IMR-90 (cell line): ENCODE results near the gene PCOLCE2. TPM values are rescaled to one million over a fixed set of nuclear protein-coding genes. Genes with fewer than 3 reads are reported as not detected.

Source experiments
- ATAC-seq: fragments of 200-7000 bp; cut with Tn5 transposase; 2 replicates; pipeline ENCODE4 v1.9.1; 2020; ENCODE audit warnings: low read depth, mild to moderate bottlenecking, moderate library complexity
- BruUV-seq: library from RNA; stranded (reverse); fragments of 400-500 nt; replicated peaks from 2 replicates; lab custom pipeline; 2021; lab: Mats Ljungman, UMichigan
- CTCF ChIA-PET: fragments of 300-600 bp; formaldehyde crosslinking; extraction: SDS; loops from one replicate; lab custom pipeline; 2021; ENCODE audit warnings: antibody characterized with exemption; lab: Yijun Ruan, JAX
- POLR2A ChIA-PET: fragments of 300-600 bp; sonication (Branson Sonifier 250); formaldehyde crosslinking; loops from one replicate; lab custom pipeline; 2022; ENCODE audit warnings: antibody characterized with exemption; ENCODE audit not compliant: unreplicated experiment; lab: Charles Lee
- DNase-seq: peaks from one replicate; pipeline ENCODE4 v3.0.0; 2013
- H2AFZ ChIP-seq: replicated peaks from 2 replicates; pipeline ENCODE3; 2013; ENCODE audit warnings: low read length, mild to moderate bottlenecking; ENCODE audit not compliant: poor library complexity
- H2AK5ac ChIP-seq: 2 replicates; pipeline ENCODE4 v1.6.1; 2013; ENCODE audit warnings: low read depth, low read length, inconsistent platforms
- H2AK9ac ChIP-seq: replicated peaks from 2 replicates; pipeline ENCODE3; 2013; ENCODE audit warnings: mild to moderate bottlenecking, low read depth, low read length, moderate library complexity; ENCODE audit not compliant: poor library complexity
- H2BK120ac ChIP-seq: 2 replicates; pipeline ENCODE4 v1.6.1; 2013; ENCODE audit warnings: low read depth, low read length, inconsistent platforms
- H2BK15ac ChIP-seq: 3 replicates; pipeline ENCODE4 v1.6.1; 2013; ENCODE audit warnings: low read depth, low read length, inconsistent platforms
- H2BK20ac ChIP-seq: 2 replicates; pipeline ENCODE4 v1.6.1; 2013; ENCODE audit warnings: low read depth, mild to moderate bottlenecking, inconsistent platforms, low read length, moderate library complexity
- H2BK5ac ChIP-seq: 2 replicates; pipeline ENCODE4 v1.6.1; 2013; ENCODE audit warnings: mild to moderate bottlenecking, low read depth, low read length, inconsistent platforms; ENCODE audit not compliant: poor library complexity, severe bottlenecking
- H3K14ac ChIP-seq: replicated peaks from 2 replicates; pipeline ENCODE4 v1.6.1; 2013; ENCODE audit warnings: low read depth, low read length, inconsistent platforms
- H3K18ac ChIP-seq: 2 replicates; pipeline ENCODE4 v1.6.1; 2013; ENCODE audit warnings: low read depth, low read length, control low read depth
- H3K23ac ChIP-seq: 2 replicates; pipeline ENCODE4 v1.6.1; 2013; ENCODE audit warnings: low read depth, low read length, inconsistent platforms
- H3K27ac ChIP-seq: 2 replicates; pipeline ENCODE4 v1.5.1; 2013; ENCODE audit warnings: mild to moderate bottlenecking, control low read depth, low read length; ENCODE audit not compliant: insufficient read depth
- H3K27me3 ChIP-seq: 2 replicates; pipeline ENCODE4 v1.6.1; 2013; ENCODE audit warnings: low read length; ENCODE audit not compliant: control insufficient read depth, insufficient read depth
- H3K36me3 ChIP-seq: 2 replicates; pipeline ENCODE4 v1.6.1; 2013; ENCODE audit warnings: low read length, mixed read lengths; ENCODE audit not compliant: control insufficient read depth, insufficient read depth
- H3K4ac ChIP-seq: 2 replicates; pipeline ENCODE4 v1.6.1; 2013; ENCODE audit warnings: low read depth, low read length, inconsistent platforms
- H3K4me1 ChIP-seq: 2 replicates; pipeline ENCODE4 v1.6.1; 2013; ENCODE audit warnings: low read length, mixed read lengths; ENCODE audit not compliant: control insufficient read depth, insufficient read depth
- H3K4me2 ChIP-seq: 2 replicates; pipeline ENCODE4 v1.6.1; 2013; ENCODE audit warnings: low read depth, mild to moderate bottlenecking, control low read depth, low read length, moderate library complexity
- H3K4me3 ChIP-seq: 2 replicates; pipeline ENCODE4 v1.5.1; 2013; ENCODE audit warnings: low read depth, mild to moderate bottlenecking, control low read depth, low read length, moderate library complexity; ENCODE audit not compliant: insufficient read depth
- H3K56ac ChIP-seq: 2 replicates; pipeline ENCODE4 v1.6.1; 2013; ENCODE audit warnings: low read length, inconsistent platforms; ENCODE audit not compliant: insufficient read depth; ENCODE audit errors: extremely low read depth
- H3K79me1 ChIP-seq, 2 experiments: 2 replicates each; pipeline ENCODE4 v1.6.1; 2013; ENCODE audit warnings: low read length in 2 of 2, inconsistent platforms in 1 of 2, low read depth in 1 of 2
- H3K9ac ChIP-seq: 2 replicates; pipeline ENCODE4 v1.6.1; 2013; ENCODE audit warnings: low read depth, low read length, control low read depth
- H3K9me1 ChIP-seq: 2 replicates; pipeline ENCODE4 v1.6.1; 2013; ENCODE audit warnings: low read length, inconsistent platforms; ENCODE audit not compliant: insufficient read depth
- H3K9me3 ChIP-seq: 2 replicates; pipeline ENCODE4 v1.6.1; 2013; ENCODE audit warnings: low read length; ENCODE audit not compliant: control insufficient read depth, insufficient read depth
- H4K20me1 ChIP-seq: 2 replicates; pipeline ENCODE4 v1.6.1; 2013; ENCODE audit warnings: low read length, inconsistent platforms; ENCODE audit not compliant: insufficient read depth
- H4K5ac ChIP-seq: 2 replicates; pipeline ENCODE4 v1.6.1; 2013; ENCODE audit warnings: mild to moderate bottlenecking, low read depth, low read length, control low read depth
- H4K8ac ChIP-seq, 2 experiments: 2 replicates each; pipeline ENCODE4 v1.6.1; 2013; ENCODE audit warnings: low read depth in 2 of 2, low read length in 2 of 2, control low read depth in 1 of 2, inconsistent platforms in 1 of 2
- H4K91ac ChIP-seq: 2 replicates; pipeline ENCODE4 v1.6.1; 2013; ENCODE audit warnings: low read depth, low read length, inconsistent platforms; ENCODE audit not compliant: insufficient read depth
- BHLHE40 ChIP-seq: fragments of 150-350 bp; IDR thresholded peaks from 2 replicates; pipeline ENCODE4 v1.6.1; 2016; ENCODE audit warnings: mild to moderate bottlenecking, low read depth, low read length
- MAFK ChIP-seq: IDR thresholded peaks from 2 replicates; pipeline ENCODE4 v1.6.1; 2012; ENCODE audit warnings: low read depth, low read length, improper control_type of control experiment
- MAZ ChIP-seq: IDR thresholded peaks from 2 replicates; pipeline ENCODE4 v1.6.1; 2012; ENCODE audit warnings: low read depth, mild to moderate bottlenecking, low read length, improper control_type of control experiment, moderate library complexity, borderline replicate concordance
- POLR2A ChIP-seq: IDR thresholded peaks from 2 replicates; pipeline ENCODE4 v1.6.1; 2012; ENCODE audit warnings: mild to moderate bottlenecking, low read depth, low read length
- RCOR1 ChIP-seq: IDR thresholded peaks from 2 replicates; pipeline ENCODE4 v1.6.1; 2012; ENCODE audit warnings: mild to moderate bottlenecking, low read length, improper control_type of control experiment; ENCODE audit not compliant: insufficient replicate concordance
- RFX5 ChIP-seq: IDR thresholded peaks from 2 replicates; pipeline ENCODE4 v1.8.0; 2012; ENCODE audit warnings: low read depth, mild to moderate bottlenecking, low read length, moderate library complexity
- WGBS, 2 experiments: methylation state at CpG; one replicate each; pipeline versions ENCODE4 v1.1.5 to v1.1.7; 2013; ENCODE audit warnings: missing lambda C conversion rate in 2 of 2; ENCODE audit not compliant: insufficient read length in 1 of 2; ENCODE audit errors: extremely low coverage in 2 of 2; 5-methylcytosine and 5-hydroxymethylcytosine counted together
- dilution Hi-C: fragments of 300-500 bp; cut with HindIII; formaldehyde crosslinking; loops from one replicate; pipeline ENCODE4 v1.14.3; 2018; ENCODE audit warnings: low sequenced_read_pairs; ENCODE audit not compliant: unreplicated experiment
- in situ Hi-C: fragments of 300-500 bp; cut with MboI; formaldehyde crosslinking; loops from 3 replicates; pipeline ENCODE4 v1.14.3; 2019; ENCODE audit warnings: low sequenced_read_pairs, inconsistent platforms, mixed read lengths
- intact Hi-C: fragments of 100-400 bp; cut with micrococcal nuclease; formaldehyde crosslinking; loops from 2 replicates; pipeline ENCODE4 v1.10.0; 2022
- polyA plus RNA-seq, 3 experiments: library from polyadenylated mRNA; depleted of rRNA; stranded (reverse); fragments of >200 nt; gene quantifications; 2 replicates each; pipeline ENCODE4 v1.2.3, GENCODE V29; 2012; ENCODE audit warnings: low replicate concordance in 1 of 3
- total RNA-seq: library from RNA; depleted of rRNA; stranded (reverse); fragments of >200 nt; gene quantifications from 2 replicates; pipeline ENCODE4 v1.2.3, GENCODE V29; 2012

The PCOLCE2 gene
- total and polyA plus RNA-seq, 2 of the 4 experiments (the other 2 are of a cell fraction): 0.50 to 0.54 TPM

DNA sequence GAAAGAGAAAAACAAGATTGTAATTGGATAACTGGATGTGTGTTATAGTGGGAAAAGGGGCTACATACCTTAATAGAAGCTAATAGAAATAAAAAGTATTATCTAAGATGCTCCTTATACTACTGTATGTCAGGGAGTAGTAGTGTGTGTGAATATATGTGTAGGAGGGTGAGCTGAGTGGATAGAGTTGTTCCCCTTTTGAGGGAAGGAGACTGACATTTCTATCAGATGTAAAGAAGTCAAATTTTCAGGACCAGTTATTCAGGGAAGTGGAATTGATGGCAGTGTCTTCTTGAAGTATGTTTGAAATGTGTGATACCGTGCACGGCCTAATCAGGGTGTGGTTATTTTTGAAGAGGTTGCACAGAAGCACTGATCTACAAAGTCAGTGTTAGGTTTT lies 49.1 kb downstream of the PCOLCE2 start:
- POLR2A ChIA-PET: no interaction called here
- no peak for DNase-seq

More for the DNA sequence above, 49.1 kb downstream of the PCOLCE2 start:
- no peaks in the 10 kb centered on the region for H3K4me1 ChIP-seq
- H3K14ac ChIP-seq: no peak overlapping the region
- H2BK20ac ChIP-seq: no peak overlapping the region
- WGBS, 2 experiments: no CpG with 5 or more reads among the region's 2 CpGs
- peaks cover 9% of the 10 kb centered on the region for H3K27me3 ChIP-seq
- H4K91ac ChIP-seq: no peak overlapping the region
- no peaks in the 10 kb centered on the region for H4K20me1 ChIP-seq
- no peak overlapping the region for H3K4me3 ChIP-seq
- H3K56ac ChIP-seq: no peak overlapping the region
- no peak overlapping the region for H2AK5ac ChIP-seq
- ATAC-seq: no peak
- no peaks in the 10 kb centered on the region for H3K36me3 ChIP-seq
- no peak overlapping the region for H2AK9ac ChIP-seq
- no peak for TF ChIP-seq POLR2A
- TF ChIP-seq RCOR1: no peak
- TF ChIP-seq MAZ: no peak
- no peak for TF ChIP-seq RFX5
- TF ChIP-seq MAFK: no peak
- no peak for TF ChIP-seq BHLHE40
- CTCF ChIA-PET: interaction anchor here (2.4 kb wide), 1 partner anchor 11 kb away, joined by 8 read pairs; no protein-coding TSS in a partner anchor
- H2BK120ac ChIP-seq: no peak overlapping the region
- H3K18ac ChIP-seq: no peak overlapping the region
- peaks cover 2% of the 10 kb centered on the region; the same call in 1 of the 2 replicates for H3K9me3 ChIP-seq
- dilution Hi-C loops (no loop called here), in situ Hi-C loops (no loop called here), intact Hi-C loops (no loop called here)
- H3K4ac ChIP-seq: no peak overlapping the region
- no peak overlapping the region for H2BK15ac ChIP-seq
- no peaks in the 10 kb centered on the region for H3K79me1 ChIP-seq
- no peak overlapping the region for H3K9ac ChIP-seq
- no peak overlapping the region for H3K23ac ChIP-seq
- no peak overlapping the region for H3K4me2 ChIP-seq
- no peaks in the 10 kb centered on the region for H3K9me1 ChIP-seq
- H4K8ac ChIP-seq: no peak overlapping the region
- H3K27ac ChIP-seq: no peak overlapping the region
- H2AFZ ChIP-seq: no peak overlapping the region
- no TSS peak for BruUV-seq
- no peak overlapping the region for H2BK5ac ChIP-seq
- no peak overlapping the region for H4K5ac ChIP-seq
